GM12891 (cell line): ENCODE measurements around the gene ZNF296.

ENCODE experiments used
- DNase-seq: peaks from one replicate; pipeline ENCODE4 v3.0.0; 2011; ENCODE audit warnings: low spot score; ENCODE audit not compliant: insufficient read length
- FAIRE-seq: peaks from 2 replicates; lab custom pipeline; 2011; peaks lifted over from hg19 to GRCh38; lab: Jason Lieb, UNC
- PAX5 ChIP-seq: IDR thresholded peaks from 2 replicates; pipeline ENCODE4 v1.6.1; 2011; ENCODE audit warnings: low read length, moderate library complexity, mild to moderate bottlenecking; ENCODE audit not compliant: insufficient read depth, severe bottlenecking
- POLR2A ChIP-seq: IDR thresholded peaks from 2 replicates; pipeline ENCODE4 v1.6.1; 2011; ENCODE audit warnings: low read depth, low read length, control low read depth
- POLR2AphosphoS5 ChIP-seq: IDR thresholded peaks from 2 replicates; pipeline ENCODE4 v1.6.1; 2011; ENCODE audit warnings: low read depth, low read length, control low read depth
- POU2F2 ChIP-seq: IDR thresholded peaks from 2 replicates; pipeline ENCODE4 v1.6.1; 2011; ENCODE audit warnings: low read depth, mild to moderate bottlenecking, control low read depth, low read length, moderate library complexity
- SPI1 ChIP-seq: IDR thresholded peaks from 2 replicates; pipeline ENCODE4 v1.6.1; 2011; ENCODE audit warnings: low read depth, low read length, control low read depth
- TAF1 ChIP-seq: IDR thresholded peaks from 2 replicates; pipeline ENCODE4 v1.6.1; 2011; ENCODE audit warnings: low read depth, low read length, control low read depth

ZNF296 gene

GRCh38 chr19:45063851-45064801 lies 12.2 kb downstream of the ZNF296 start:
- DNase-seq (no peak), FAIRE-seq (no peak)
- TF ChIP-seq TAF1 (no peak), SPI1 (no peak), POLR2AphosphoS5 (no peak), POLR2A (no peak), PAX5 (no peak), POU2F2 (no peak)

- no peak for TF ChIP-seq POLR2AphosphoS5
- TF ChIP-seq TAF1: no peak
- no peak for TF ChIP-seq PAX5
- no peak for TF ChIP-seq SPI1
- no peak for TF ChIP-seq POU2F2
- TF ChIP-seq POLR2A: no peak
- DNase-seq (no peak), FAIRE-seq (no peak)
Observed at GRCh38 chr19:45061965-45062364, 14.3 kb downstream of the ZNF296 start.

GRCh38 chr19:45059258-45059965 lies 16.9 kb downstream of the ZNF296 start:
- no peak for TF ChIP-seq PAX5
- no peak for TF ChIP-seq SPI1
- TF ChIP-seq POLR2AphosphoS5: no peak
- TF ChIP-seq TAF1: no peak
- TF ChIP-seq POLR2A: no peak
- no peak for TF ChIP-seq POU2F2
- DNase-seq (peak; percentile 88), FAIRE-seq (peak; percentile 93)

- TF ChIP-seq POU2F2 (no peak), TAF1 (no peak), SPI1 (no peak), PAX5 (no peak), POLR2A (no peak), POLR2AphosphoS5 (no peak)
- DNase-seq (no peak), FAIRE-seq (no peak)
Observed at GRCh38 chr19:45058622-45059159, 17.6 kb downstream of the ZNF296 start.

GRCh38 chr19:45057444-45057843 lies 18.8 kb downstream of the ZNF296 start:
- FAIRE-seq (no peak), DNase-seq (no peak)
- TF ChIP-seq SPI1 (no peak), TAF1 (no peak), POU2F2 (no peak), PAX5 (no peak), POLR2A (no peak), POLR2AphosphoS5 (no peak)

GRCh38 chr19:45056831-45057230 lies 19.4 kb downstream of the ZNF296 start:
- no peak for TF ChIP-seq POLR2A
- TF ChIP-seq POLR2AphosphoS5: no peak
- no peak for TF ChIP-seq PAX5
- no peak for TF ChIP-seq SPI1
- TF ChIP-seq TAF1: no peak
- no peak for TF ChIP-seq POU2F2
- no peak for DNase-seq
- no peak for FAIRE-seq

- DNase-seq: no peak
- FAIRE-seq: peak; percentile 23
- TF ChIP-seq PAX5: no peak
Observed at GRCh38 chr19:45051929-45052579, 24.2 kb downstream of the ZNF296 start.

GRCh38 chr19:45050036-45050435 lies 26.2 kb downstream of the ZNF296 start:
- TF ChIP-seq SPI1: no peak
- TF ChIP-seq POU2F2: no peak
- TF ChIP-seq PAX5: no peak
- no peak for TF ChIP-seq TAF1
- TF ChIP-seq POLR2A: no peak
- FAIRE-seq: no peak
- no peak for DNase-seq

- FAIRE-seq: no peak
Observed at GRCh38 chr19:45049073-45049736, 27.1 kb downstream of the ZNF296 start.

More at GRCh38 chr19:45049073-45049736, 27.1 kb downstream of the ZNF296 start:
- TF ChIP-seq POU2F2 (no peak), POLR2A (no peak), PAX5 (no peak)
- no peak for DNase-seq
